Left hindlimb (tissue), 1 donor: ENCODE measurements around the gene PKHD1.
"Not testable (repeated sequence)": the region's sequence is repeated elsewhere in the genome, so short reads cannot be mapped to it uniquely, and the experiment has no call there.

Experiments used
- DNase-seq: peaks from one replicate; pipeline ENCODE4 v3.0.0-alpha.2; 2018

Gene PKHD1

GRCh38 chr6:51976374-51976773 is 111.0 kb downstream of the PKHD1 start:
- no peak for DNase-seq

DNA sequence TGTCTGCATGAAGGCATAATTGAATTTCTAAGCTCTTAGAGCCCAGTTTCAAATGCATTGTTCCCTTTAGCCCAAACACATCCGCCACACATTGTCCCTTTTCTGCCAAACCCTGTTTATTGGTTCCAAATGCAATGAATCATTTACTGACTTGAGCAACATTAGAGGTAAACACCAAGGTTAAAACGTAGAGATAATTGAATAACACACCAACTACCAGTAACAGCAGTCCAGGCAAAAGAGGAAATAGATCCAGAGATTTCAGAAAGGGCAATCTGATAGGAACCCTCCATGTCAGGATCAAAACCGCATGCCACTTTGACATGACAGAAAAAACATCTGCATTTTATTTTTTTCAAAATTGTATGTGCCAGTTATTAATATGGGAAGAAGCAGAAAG is 114.8 kb downstream of the PKHD1 start:
- no peak for DNase-seq

- DNase-seq = no peak
Measured at GRCh38 chr6:51968265-51968664, 119.1 kb downstream of the PKHD1 start.

DNA sequence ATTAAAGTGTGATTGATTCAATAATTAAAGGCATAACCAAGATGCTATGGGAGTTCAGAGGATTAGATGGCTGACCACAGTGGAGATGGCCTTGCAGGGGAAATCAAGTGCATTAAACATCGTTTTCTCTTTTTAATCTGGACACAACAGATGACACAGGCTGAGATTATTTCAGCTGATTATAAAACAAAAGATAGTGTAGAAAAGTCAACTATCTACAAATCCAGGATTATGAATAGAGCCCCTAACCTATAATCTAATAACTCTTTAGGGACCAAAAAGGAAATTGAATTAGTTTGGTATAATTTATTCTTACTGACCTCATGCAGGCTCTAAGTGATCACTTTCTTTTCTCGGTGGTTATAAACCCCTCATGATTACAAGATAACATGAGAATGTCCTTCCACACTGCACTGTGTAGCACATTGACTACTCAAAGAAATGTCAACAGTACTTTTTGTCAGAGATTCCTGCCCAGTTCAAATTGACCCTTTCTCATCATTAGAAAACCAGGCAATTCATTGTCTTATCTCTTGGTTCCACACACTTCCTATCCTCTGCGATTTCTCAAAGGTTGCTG is 122.1 kb downstream of the PKHD1 start:
- no peak for DNase-seq

GRCh38 chr6:51963980-51964379 is 123.4 kb downstream of the PKHD1 start:
- no peak for DNase-seq

GRCh38 chr6:51962354-51962753 is 125.1 kb downstream of the PKHD1 start:
- no peak for DNase-seq

GRCh38 chr6:51960419-51960818 is 127.0 kb downstream of the PKHD1 start:
- DNase-seq = no peak

DNA sequence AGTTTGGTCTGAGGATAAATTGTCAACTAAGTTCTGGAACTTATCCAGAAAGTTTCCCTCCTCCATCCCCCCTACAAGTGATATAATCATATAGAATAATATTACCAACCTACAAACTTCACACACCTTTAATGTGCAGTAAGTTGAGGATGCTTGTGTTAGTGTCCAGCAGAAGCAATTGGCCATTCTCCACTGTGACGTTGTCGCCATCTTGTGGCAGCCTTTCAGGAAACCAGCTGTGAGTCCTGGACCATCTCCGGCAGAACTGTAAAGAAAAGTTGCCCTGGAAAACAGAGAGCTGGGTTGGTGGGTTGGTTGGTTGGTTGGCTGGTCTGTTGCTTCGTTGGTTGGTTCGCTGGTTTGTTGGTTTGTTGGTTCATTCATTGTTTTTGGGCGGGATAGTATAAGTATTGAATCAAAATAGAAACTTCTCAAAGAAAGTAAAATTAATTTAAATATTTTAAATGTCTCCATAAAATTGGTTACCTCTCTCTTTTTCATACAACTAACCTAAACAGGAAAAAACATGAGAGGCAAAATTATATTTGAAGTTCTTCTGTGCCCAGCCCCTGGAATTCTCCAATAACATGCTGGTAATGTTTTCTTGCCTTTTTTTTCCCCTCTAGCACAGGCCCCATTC is 127.5 kb downstream of the PKHD1 start:
- DNase-seq = peak; percentile 76

- no peak for DNase-seq
Measured at GRCh38 chr6:51954681-51955080, 132.7 kb downstream of the PKHD1 start.

- no peak for DNase-seq
Measured at GRCh38 chr6:51953246-51953645, 134.2 kb downstream of the PKHD1 start.

DNA sequence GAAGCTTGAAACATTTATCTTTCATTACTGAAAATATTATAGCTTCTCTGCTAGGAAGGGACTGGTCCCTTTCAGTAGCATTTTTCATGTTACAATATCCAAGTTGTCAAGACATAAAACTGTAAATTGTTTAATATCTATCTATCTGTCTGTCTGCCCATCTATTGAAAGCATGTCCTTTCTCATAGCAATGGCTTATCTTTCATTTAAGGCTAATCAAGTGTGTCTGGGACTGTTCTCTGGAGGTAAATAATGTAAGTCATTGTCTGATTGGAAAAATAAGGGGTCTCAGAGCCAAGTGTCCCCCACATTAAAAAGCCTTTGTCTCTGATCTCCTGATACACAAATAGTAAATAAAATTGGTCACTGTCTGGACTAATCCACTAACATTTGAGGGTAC is 135.5 kb downstream of the PKHD1 start:
- no peak for DNase-seq

- peak; percentile 40 for DNase-seq
Measured at GRCh38 chr6:51949526-51949925, 137.9 kb downstream of the PKHD1 start.

DNA sequence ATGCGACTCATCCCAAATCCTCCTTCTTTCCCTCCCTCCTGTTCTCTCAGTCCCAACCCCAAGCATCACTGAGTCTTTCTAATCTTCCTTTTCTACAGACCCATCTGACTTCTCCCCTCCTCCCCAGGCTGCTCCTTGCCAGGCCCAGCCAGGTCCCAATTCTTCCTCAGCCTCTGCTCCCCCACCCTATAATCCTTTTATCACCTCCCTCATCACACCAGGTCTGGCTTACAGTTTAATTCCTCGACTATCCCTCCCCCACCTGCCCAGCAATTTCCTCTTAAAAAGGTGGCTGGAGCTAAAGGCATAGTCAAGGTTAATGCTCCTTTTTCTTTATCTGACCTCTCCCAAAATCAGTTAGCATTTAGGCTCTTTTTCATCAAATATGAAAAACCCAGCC is 147.7 kb downstream of the PKHD1 start:
- not testable (repeated sequence) for DNase-seq

DNA sequence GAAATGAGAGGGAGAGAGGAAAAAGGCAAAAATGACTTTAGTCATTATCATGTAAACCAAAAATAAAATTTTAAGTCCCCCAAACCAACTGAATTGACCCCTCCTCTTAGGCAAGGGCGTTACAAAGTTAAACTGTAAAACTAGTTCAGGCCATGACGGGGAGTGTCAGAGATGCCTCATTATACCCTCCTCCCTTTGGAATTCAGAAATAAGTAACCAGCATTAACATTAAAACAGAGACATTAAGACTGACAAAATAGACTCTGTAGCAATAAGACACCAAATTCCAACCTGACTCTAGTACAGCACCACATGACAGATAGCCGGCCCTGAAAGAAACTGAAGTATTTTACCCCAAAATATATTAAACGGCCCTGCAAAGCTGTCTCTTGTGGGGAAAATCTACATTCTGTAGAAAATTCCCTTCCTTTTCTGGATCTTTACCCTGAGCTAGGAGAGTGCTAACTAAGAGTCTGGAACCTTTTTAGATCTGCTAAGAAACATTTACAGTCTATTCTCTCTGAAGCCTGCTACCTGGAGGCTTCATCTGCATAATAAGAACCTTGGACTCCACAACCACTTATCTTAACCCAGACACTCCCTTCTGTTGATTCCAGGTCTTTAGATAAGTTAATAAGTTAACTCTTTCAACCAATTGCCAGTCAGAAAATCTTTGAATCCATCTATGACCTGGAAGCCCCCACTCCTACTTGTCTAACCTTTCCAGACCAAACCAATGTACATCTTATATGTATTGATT is 150.7 kb downstream of the PKHD1 start:
- DNase-seq = no peak

GRCh38 chr6:51934098-51934497 is 153.3 kb downstream of the PKHD1 start:
- DNase-seq = no peak

GRCh38 chr6:51932956-51933355 is 154.5 kb downstream of the PKHD1 start:
- DNase-seq = no peak

DNA sequence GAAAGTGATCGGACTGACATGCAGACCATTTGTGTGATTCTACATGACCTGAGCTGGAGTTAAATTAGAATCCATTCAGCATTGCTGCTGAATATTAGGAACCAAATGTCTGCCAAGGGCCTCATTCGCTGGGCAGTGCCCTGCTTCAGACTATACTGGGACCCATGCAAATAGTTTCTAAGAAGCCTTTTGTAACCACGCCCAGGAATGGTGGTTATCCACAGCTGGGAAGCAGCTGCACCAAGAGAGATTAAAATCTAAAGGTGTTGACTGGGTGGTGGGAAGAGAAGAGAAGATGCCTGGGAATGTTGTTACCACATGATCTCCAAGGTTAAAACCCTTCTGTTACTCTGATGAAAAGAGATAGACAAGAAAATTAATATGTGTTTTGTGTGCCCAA is 156.8 kb downstream of the PKHD1 start:
- DNase-seq = no peak

DNA sequence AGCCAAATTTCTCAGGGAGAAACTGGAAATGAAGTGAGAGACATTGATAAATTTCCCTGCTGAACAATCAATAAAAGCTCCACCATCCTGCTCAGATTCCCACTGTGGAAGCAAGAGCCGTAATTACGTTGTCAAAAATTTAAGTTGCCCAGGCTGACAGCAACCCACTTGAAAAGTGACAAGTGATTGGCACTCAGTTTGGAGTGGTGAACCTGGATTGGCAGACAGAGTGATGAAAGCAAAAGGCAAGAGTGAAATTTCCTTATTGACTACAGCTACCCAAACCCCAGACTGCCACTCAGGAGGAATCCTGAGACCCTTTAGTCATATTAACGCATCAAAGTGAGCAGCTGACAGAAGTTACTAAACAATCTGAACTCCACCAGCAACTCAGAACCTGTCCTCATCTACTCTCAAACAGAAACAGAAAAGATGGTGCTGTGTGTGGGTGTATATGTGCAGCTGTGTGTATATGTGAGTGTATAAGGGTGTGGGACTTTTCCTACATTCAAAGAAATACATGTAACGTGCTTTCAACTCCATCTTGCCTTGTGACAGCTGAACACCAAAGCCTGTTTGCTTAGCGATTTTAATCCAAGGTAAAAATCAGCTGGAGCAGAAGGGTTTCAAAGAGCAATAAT is 157.4 kb downstream of the PKHD1 start:
- no peak for DNase-seq

- DNase-seq = no peak
Measured at GRCh38 chr6:51928320-51928719, 159.1 kb downstream of the PKHD1 start.

- DNase-seq = no peak
Measured at GRCh38 chr6:51927450-51927849, 160.0 kb downstream of the PKHD1 start.

DNA sequence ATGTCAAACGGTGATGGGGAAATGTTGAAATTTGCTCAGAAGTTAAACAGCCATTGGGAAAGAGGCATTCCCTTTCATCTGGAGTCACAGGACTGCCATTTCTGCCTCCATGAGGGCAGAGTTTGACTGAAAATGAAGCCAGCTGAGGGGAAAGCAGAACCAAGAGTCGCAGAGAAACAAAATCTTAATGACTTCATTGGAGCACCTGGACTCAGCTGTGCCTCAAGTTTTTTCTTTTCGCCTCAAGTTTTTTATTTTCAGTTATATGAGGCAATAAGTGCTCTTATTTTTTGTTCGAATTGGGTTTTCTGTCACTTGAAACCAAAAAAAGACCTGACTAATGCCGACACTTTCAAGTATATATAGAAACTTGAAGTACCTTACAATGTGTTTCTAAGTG is 161.3 kb downstream of the PKHD1 start:
- no peak for DNase-seq

DNA sequence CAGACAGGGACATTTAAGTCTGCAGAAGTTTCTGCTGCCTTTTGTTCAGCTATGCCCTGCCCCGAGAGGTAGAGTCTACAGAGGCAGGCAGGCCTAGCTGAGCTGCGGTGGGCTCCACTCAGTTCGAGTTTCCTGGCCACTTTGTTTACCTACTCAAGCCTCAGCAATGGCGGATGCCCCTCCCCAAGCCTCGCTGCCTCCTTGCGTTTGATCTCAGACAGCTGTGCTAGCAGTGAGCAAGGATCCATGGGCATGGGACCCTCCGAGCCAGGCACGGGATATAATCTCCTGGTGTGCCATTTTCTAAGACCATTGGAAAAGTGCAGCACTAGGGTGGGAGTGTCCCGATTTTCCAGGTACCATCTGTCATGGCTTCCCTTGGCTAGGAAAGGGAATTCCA is 164.9 kb downstream of the PKHD1 start:
- not testable (repeated sequence) for DNase-seq

DNA sequence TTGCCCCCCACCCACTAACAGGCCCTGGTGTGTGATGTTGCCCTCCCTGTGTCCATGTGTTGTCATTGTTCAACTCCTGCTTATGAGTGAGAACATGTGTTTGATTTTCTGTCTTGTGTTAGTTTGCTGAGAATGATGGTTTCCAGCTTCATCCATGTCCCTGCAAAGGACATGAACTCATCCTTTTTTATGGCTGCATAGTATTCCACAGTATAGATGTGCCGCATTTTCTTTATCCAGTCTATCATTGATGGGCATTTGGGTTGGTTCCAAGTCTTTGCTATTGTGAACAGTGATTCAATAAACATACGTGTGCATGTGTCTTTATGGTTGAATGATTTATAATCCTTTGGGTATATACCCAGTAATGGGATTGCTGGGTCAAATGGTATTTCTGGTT is 169.1 kb downstream of the PKHD1 start:
- not testable (repeated sequence) for DNase-seq

DNA sequence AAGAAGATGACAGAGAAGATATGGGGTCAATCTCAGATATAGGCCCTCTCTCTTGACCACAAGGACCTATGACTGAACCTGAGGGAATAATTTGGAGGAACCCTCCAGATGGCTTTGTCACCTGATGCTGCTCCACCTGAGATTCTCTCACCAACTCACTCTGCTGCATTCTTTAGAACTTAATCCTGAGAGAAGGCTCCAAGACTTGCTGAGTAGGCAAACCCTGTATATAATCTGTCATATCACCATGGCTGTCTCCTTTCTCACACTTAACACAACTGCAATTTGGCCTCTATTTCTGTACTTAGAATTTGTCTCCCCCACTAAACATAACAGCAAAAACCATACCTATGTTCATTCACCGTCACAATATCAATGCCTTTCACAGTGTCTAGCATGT is 172.3 kb downstream of the PKHD1 start:
- DNase-seq = no peak
